CD4-positive, CD25-positive, alpha-beta regulatory T cell (primary cell): Measurements from ENCODE around the gene MAGI2. TPM values are rescaled to one million over a fixed set of nuclear protein-coding genes. Genes with fewer than 3 reads are reported as not detected.
A peak's percentile ranks its signal among the peaks of the same experiment; 100 is the strongest.

Experiments used
- ATAC-seq, 2 donors: fragments of 150-1000 bp; cut with Tn5 transposase; one replicate each; pipeline ENCODE4 v1.10.0; 2021; ENCODE audit warnings: low read depth in 2 of 2, moderate number of reproducible peaks in 2 of 2, moderate library complexity in 1 of 2
- DNase-seq, 3 donors: peaks; one replicate each; pipeline versions ENCODE4 v3.0.0 to v3.0.0-alpha.2; 2012 to 2022; ENCODE audit warnings: mixed read lengths in 1 of 3
- H3K27ac ChIP-seq: one replicate; pipeline ENCODE4 v1.7.0; 2013; ENCODE audit warnings: mild to moderate bottlenecking, low read length; ENCODE audit not compliant: insufficient read depth, poor library complexity, severe bottlenecking
- H3K27me3 ChIP-seq: one replicate; pipeline ENCODE4 v1.7.0; 2013; ENCODE audit warnings: low read length; ENCODE audit not compliant: control insufficient read depth, insufficient read depth
- H3K36me3 ChIP-seq: one replicate; pipeline ENCODE4 v1.7.0; 2013; ENCODE audit warnings: mild to moderate bottlenecking, low read length, moderate library complexity; ENCODE audit not compliant: control insufficient read depth, insufficient read depth
- H3K4me1 ChIP-seq: 2 replicates; pipeline ENCODE4 v1.7.0; 2013; ENCODE audit warnings: mild to moderate bottlenecking, low read length; ENCODE audit not compliant: insufficient read depth, control insufficient read depth, poor library complexity, severe bottlenecking
- H3K4me3 ChIP-seq: one replicate; pipeline ENCODE4 v1.7.0; 2013; ENCODE audit warnings: low read depth, mild to moderate bottlenecking, low read length, moderate library complexity
- H3K9me3 ChIP-seq, 2 experiments: 1 replicate in 1 of 2; 2 replicates in 1 of 2; pipeline ENCODE4 v1.7.0; 2013; ENCODE audit warnings: low read length in 2 of 2, mild to moderate bottlenecking in 1 of 2, moderate library complexity in 1 of 2; ENCODE audit not compliant: control insufficient read depth in 2 of 2
- H3K27ac Mint-ChIP-seq, 3 donors: one replicate each; pipeline ENCODE4 v1.8.0; 2020 to 2022; ENCODE audit warnings: mild to moderate bottlenecking in 3 of 3, mixed read lengths in 3 of 3, moderate library complexity in 2 of 3
- H3K27me3 Mint-ChIP-seq: one replicate; pipeline ENCODE4 v1.8.0; 2022; ENCODE audit warnings: mild to moderate bottlenecking, mixed read lengths
- H3K36me3 Mint-ChIP-seq: one replicate; pipeline ENCODE4 v1.8.0; 2020; ENCODE audit warnings: mixed read lengths
- H3K4me1 Mint-ChIP-seq, 4 donors: one replicate each; pipeline ENCODE4 v1.8.0; 2020 to 2022; ENCODE audit warnings: mixed read lengths in 4 of 4, mild to moderate bottlenecking in 1 of 4
- H3K4me3 Mint-ChIP-seq, 4 donors: one replicate each; pipeline ENCODE4 v1.8.0; 2020 to 2022; ENCODE audit warnings: mild to moderate bottlenecking in 4 of 4, mixed read lengths in 4 of 4, moderate library complexity in 3 of 4
- H3K9me3 Mint-ChIP-seq, 7 donors: one replicate each; pipeline ENCODE4 v1.8.0; 2020 to 2022; ENCODE audit warnings: mixed read lengths in 7 of 7, mild to moderate bottlenecking in 3 of 7, moderate library complexity in 2 of 7
- polyA plus RNA-seq, 4 donors: library from polyadenylated mRNA; unstranded; fragments of 300-500 nt; fragmentation: Illumina TruSeq; gene quantifications; one replicate each; pipeline ENCODE4 v1.2.3, GENCODE V29; 2021
- total RNA-seq: library from RNA; stranded (reverse); gene quantifications from one replicate; pipeline ENCODE4 v1.2.3, GENCODE V29; 2022

The MAGI2 gene
- total and polyA plus RNA-seq, 5 donors from 2014 or later: not detected

GRCh38 chr7:79341902-79342301 is 111.6 kb downstream of the MAGI2 start:
- Mint-ChIP-seq H3K36me3 (no peaks in the 10 kb centered on the region), H3K9me3 (peaks cover 0 to 9% (median 0%) of the 10 kb centered on the region in 7 donors), H3K4me1 (no peaks in the 10 kb centered on the region), H3K27ac (no peak overlapping the region), H3K4me3 (no peak overlapping the region), H3K27me3 (no peaks in the 10 kb centered on the region)
- Histone ChIP-seq H3K4me1 (no peaks in the 10 kb centered on the region), H3K36me3 (no peaks in the 10 kb centered on the region), H3K27ac (no peak overlapping the region), H3K27me3 (no peaks in the 10 kb centered on the region), H3K4me3 (no peak overlapping the region), H3K9me3 (no peaks in the 10 kb centered on the region)
- DNase-seq: no peak
- no peak for ATAC-seq

- Mint-ChIP-seq H3K36me3 (no peaks in the 10 kb centered on the region), H3K4me3 (no peak overlapping the region), H3K27ac (peak overlapping the region in 1 of 3 donors; percentile 84), H3K27me3 (no peaks in the 10 kb centered on the region), H3K9me3 (peaks cover 0 to 6% (median 0%) of the 10 kb centered on the region in 7 donors), H3K4me1 (no peaks in the 10 kb centered on the region)
- Histone ChIP-seq H3K27me3 (no peaks in the 10 kb centered on the region), H3K4me1 (no peaks in the 10 kb centered on the region), H3K4me3 (no peak overlapping the region), H3K9me3 (no peaks in the 10 kb centered on the region), H3K27ac (no peak overlapping the region), H3K36me3 (no peaks in the 10 kb centered on the region)
- DNase-seq (no peak), ATAC-seq (no peak)
Measured at GRCh38 chr7:79340212-79340611, 113.3 kb downstream of the MAGI2 start.

- DNase-seq (no peak), ATAC-seq (no peak)
- no peaks in the 10 kb centered on the region for H3K36me3 ChIP-seq
- no peaks in the 10 kb centered on the region for H3K9me3 ChIP-seq
- H3K4me3 ChIP-seq: no peak overlapping the region
- H3K27ac ChIP-seq: no peak overlapping the region
- Mint-ChIP-seq H3K9me3 (peaks cover 0 to 5% (median 0%) of the 10 kb centered on the region in 7 donors), H3K27ac (no peak overlapping the region), H3K4me3 (no peak overlapping the region), H3K4me1 (no peaks in the 10 kb centered on the region), H3K36me3 (no peaks in the 10 kb centered on the region), H3K27me3 (no peaks in the 10 kb centered on the region)
- no peaks in the 10 kb centered on the region for H3K27me3 ChIP-seq
- no peaks in the 10 kb centered on the region for H3K4me1 ChIP-seq
Measured at GRCh38 chr7:79339208-79339925, 114.1 kb downstream of the MAGI2 start.

- no peak for ATAC-seq
- DNase-seq: no peak
Measured at GRCh38 chr7:79337717-79338116, 115.8 kb downstream of the MAGI2 start.

GRCh38 chr7:79334841-79335240 is 118.6 kb downstream of the MAGI2 start:
- H3K27me3 Mint-ChIP-seq: no peaks in the 10 kb centered on the region
- H3K36me3 Mint-ChIP-seq: no peaks in the 10 kb centered on the region
- no peak for ATAC-seq

More at GRCh38 chr7:79337717-79338116, 115.8 kb downstream of the MAGI2 start:
- Mint-ChIP-seq H3K36me3 (no peaks in the 10 kb centered on the region), H3K4me1 (no peaks in the 10 kb centered on the region), H3K27ac (no peak overlapping the region), H3K9me3 (peaks cover 0 to 5% (median 0%) of the 10 kb centered on the region in 7 donors), H3K4me3 (no peak overlapping the region), H3K27me3 (no peaks in the 10 kb centered on the region)
- H3K9me3 ChIP-seq: no peaks in the 10 kb centered on the region
- H3K27me3 ChIP-seq: no peaks in the 10 kb centered on the region
- H3K4me1 ChIP-seq: no peaks in the 10 kb centered on the region
- H3K4me3 ChIP-seq: no peak overlapping the region
- H3K27ac ChIP-seq: no peak overlapping the region
- H3K36me3 ChIP-seq: no peaks in the 10 kb centered on the region

GRCh38 chr7:79334334-79334733 is 119.1 kb downstream of the MAGI2 start:
- DNase-seq (no peak), ATAC-seq (no peak)
- no peaks in the 10 kb centered on the region for H3K27me3 Mint-ChIP-seq
- no peak overlapping the region for H3K4me3 Mint-ChIP-seq
- no peak overlapping the region for H3K27ac Mint-ChIP-seq
- no peaks in the 10 kb centered on the region for H3K36me3 Mint-ChIP-seq
- Histone ChIP-seq H3K36me3 (no peaks in the 10 kb centered on the region), H3K4me3 (no peak overlapping the region), H3K27ac (no peak overlapping the region), H3K4me1 (no peaks in the 10 kb centered on the region), H3K9me3 (no peaks in the 10 kb centered on the region), H3K27me3 (no peaks in the 10 kb centered on the region)
- no peaks in the 10 kb centered on the region for H3K4me1 Mint-ChIP-seq
- H3K9me3 Mint-ChIP-seq: peaks cover 0 to 3% (median 0%) of the 10 kb centered on the region in 7 donors

More at GRCh38 chr7:79334841-79335240, 118.6 kb downstream of the MAGI2 start:
- peaks cover 0 to 3% (median 0%) of the 10 kb centered on the region in 7 donors for H3K9me3 Mint-ChIP-seq
- Histone ChIP-seq H3K4me3 (no peak overlapping the region), H3K27ac (no peak overlapping the region), H3K36me3 (no peaks in the 10 kb centered on the region), H3K9me3 (no peaks in the 10 kb centered on the region), H3K4me1 (no peaks in the 10 kb centered on the region), H3K27me3 (no peaks in the 10 kb centered on the region)
- no peaks in the 10 kb centered on the region for H3K4me1 Mint-ChIP-seq
- H3K27ac Mint-ChIP-seq: no peak overlapping the region
- DNase-seq: no peak
- no peak overlapping the region for H3K4me3 Mint-ChIP-seq

GRCh38 chr7:79332091-79332490 is 121.4 kb downstream of the MAGI2 start:
- Mint-ChIP-seq H3K27ac (no peak overlapping the region), H3K4me1 (no peaks in the 10 kb centered on the region), H3K36me3 (no peaks in the 10 kb centered on the region), H3K4me3 (no peak overlapping the region), H3K9me3 (peaks cover 0 to 3% (median 0%) of the 10 kb centered on the region in 7 donors), H3K27me3 (no peaks in the 10 kb centered on the region)
- Histone ChIP-seq H3K27ac (no peak overlapping the region), H3K36me3 (no peaks in the 10 kb centered on the region), H3K27me3 (no peaks in the 10 kb centered on the region), H3K9me3 (no peaks in the 10 kb centered on the region), H3K4me1 (no peaks in the 10 kb centered on the region), H3K4me3 (no peak overlapping the region)
- no peak for ATAC-seq
- DNase-seq: no peak

GRCh38 chr7:79329464-79329863 is 124.0 kb downstream of the MAGI2 start:
- no peaks in the 10 kb centered on the region for H3K4me1 Mint-ChIP-seq
- Histone ChIP-seq H3K27ac (no peak overlapping the region), H3K9me3 (no peaks in the 10 kb centered on the region), H3K27me3 (no peaks in the 10 kb centered on the region), H3K36me3 (no peaks in the 10 kb centered on the region), H3K4me1 (no peaks in the 10 kb centered on the region), H3K4me3 (no peak overlapping the region)
- no peaks in the 10 kb centered on the region for H3K27me3 Mint-ChIP-seq
- H3K9me3 Mint-ChIP-seq: peaks cover 0 to 4% (median 0%) of the 10 kb centered on the region in 7 donors
- DNase-seq (no peak), ATAC-seq (no peak)
- no peaks in the 10 kb centered on the region for H3K36me3 Mint-ChIP-seq
- no peak overlapping the region for H3K27ac Mint-ChIP-seq
- no peak overlapping the region for H3K4me3 Mint-ChIP-seq
